Fibroblast of pulmonary artery (primary cell): ENCODE results near the gene ZBTB20.
A peak's percentile ranks its signal among the peaks of the same experiment; 100 is the strongest.

ENCODE experiments used
- DNase-seq: peaks from one replicate; pipeline ENCODE4 v3.0.0-alpha.2; 2010; ENCODE audit warnings: low read depth
- H3K4me3 ChIP-seq: replicated peaks from 2 replicates; pipeline ENCODE4 v1.5.1; 2011; ENCODE audit warnings: low read depth, mild to moderate bottlenecking, control low read depth, low read length, moderate library complexity
- TF ChIP-seq, protein P1 (sequence below): IDR thresholded peaks from 2 replicates; pipeline ENCODE4 v1.5.1; 2011; ENCODE audit warnings: mild to moderate bottlenecking, control low read depth, low read length, inconsistent platforms; ENCODE audit errors: missing control alignments

ZBTB20 gene

GRCh38 chr3:115161168-115161834 lies 14.2 kb upstream of the ZBTB20 start:
- TF ChIP-seq, protein P1, sequence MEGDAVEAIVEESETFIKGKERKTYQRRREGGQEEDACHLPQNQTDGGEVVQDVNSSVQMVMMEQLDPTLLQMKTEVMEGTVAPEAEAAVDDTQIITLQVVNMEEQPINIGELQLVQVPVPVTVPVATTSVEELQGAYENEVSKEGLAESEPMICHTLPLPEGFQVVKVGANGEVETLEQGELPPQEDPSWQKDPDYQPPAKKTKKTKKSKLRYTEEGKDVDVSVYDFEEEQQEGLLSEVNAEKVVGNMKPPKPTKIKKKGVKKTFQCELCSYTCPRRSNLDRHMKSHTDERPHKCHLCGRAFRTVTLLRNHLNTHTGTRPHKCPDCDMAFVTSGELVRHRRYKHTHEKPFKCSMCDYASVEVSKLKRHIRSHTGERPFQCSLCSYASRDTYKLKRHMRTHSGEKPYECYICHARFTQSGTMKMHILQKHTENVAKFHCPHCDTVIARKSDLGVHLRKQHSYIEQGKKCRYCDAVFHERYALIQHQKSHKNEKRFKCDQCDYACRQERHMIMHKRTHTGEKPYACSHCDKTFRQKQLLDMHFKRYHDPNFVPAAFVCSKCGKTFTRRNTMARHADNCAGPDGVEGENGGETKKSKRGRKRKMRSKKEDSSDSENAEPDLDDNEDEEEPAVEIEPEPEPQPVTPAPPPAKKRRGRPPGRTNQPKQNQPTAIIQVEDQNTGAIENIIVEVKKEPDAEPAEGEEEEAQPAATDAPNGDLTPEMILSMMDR: no peak

GRCh38 chr3:115160295-115160694 lies 13.2 kb upstream of the ZBTB20 start:
- no peak overlapping the region for H3K4me3 ChIP-seq
- TF ChIP-seq, protein P1: no peak
- DNase-seq: no peak

More at GRCh38 chr3:115161168-115161834, 14.2 kb upstream of the ZBTB20 start:
- H3K4me3 ChIP-seq: no peak overlapping the region
- DNase-seq: no peak

GRCh38 chr3:115156046-115156654 lies 9.1 kb upstream of the ZBTB20 start:
- H3K4me3 ChIP-seq: no peak overlapping the region
- no peak for DNase-seq
- TF ChIP-seq, protein P1: no peak

- TF ChIP-seq, protein P1: no peak
- no peak for DNase-seq
- H3K4me3 ChIP-seq: no peak overlapping the region
These were observed 7.5 kb upstream of the ZBTB20 start for GRCh38 chr3:115154611-115155010.

DNA sequence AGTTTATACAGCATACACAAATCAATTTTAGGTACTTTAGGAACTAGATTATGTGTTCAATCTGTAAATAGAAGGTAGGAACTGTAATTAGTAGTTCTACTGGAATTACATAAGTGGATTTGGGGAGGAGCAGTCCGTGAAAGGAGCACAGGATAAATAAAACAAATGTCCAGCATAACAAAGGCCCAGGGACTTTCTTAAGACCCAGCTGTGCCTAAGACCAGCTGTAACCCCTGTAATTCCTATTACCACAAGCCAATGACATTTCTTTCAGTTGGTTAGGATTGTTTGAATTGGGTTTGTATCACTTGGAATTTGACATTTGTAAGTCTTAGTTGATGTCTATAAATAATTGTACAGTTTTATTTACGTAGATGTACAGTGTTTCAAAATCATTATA lies 4.8 kb upstream of the ZBTB20 start:
- TF ChIP-seq, protein P1: no peak
- no peak for DNase-seq
- H3K4me3 ChIP-seq: no peak overlapping the region

DNA sequence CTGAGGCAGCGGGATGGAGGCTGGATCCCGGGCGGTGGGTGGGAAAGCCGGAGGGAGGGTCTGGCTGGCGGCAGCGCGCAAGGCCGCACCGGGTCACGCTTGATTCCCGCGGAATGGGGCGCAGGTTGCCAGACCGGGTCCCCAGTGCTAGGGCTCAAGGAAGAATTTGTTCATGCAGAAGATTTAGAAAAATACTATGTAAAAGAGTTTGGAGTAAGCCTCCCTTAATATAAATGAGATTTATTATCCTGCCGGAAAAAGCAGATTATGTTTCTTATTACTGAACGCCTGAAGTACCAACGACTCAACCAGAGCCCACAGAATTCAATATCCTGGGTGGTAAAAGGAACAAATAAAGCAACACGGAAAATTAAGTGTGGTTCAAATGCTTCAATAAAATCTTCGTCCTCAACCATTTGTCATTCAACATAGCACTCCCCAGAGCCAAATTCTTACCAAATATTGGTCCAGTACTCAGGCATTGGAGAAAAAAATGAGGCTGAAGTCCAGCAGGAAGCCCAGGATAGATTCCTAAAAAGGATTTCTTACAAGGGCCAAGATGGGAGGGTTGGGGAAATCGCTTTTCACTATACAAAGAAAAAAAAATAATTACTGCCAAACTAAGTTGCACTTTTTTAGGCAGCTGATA lies 1.2 kb upstream of the ZBTB20 start:
- peak; percentile 22 for DNase-seq
- TF ChIP-seq, protein P1: no peak
- peak overlapping the region; percentile 73 for H3K4me3 ChIP-seq
